ENCODE measurements around the gene C17orf100. TPM values are rescaled to one million over a fixed set of nuclear protein-coding genes. Genes with fewer than 3 reads are reported as not detected.

The C17orf100 gene
- total and polyA plus RNA-seq, 2 of the 13 experiments (the other 11 are each of a cell fraction or from before 2014, with no cell fraction given): 3.6 to 8.7 TPM

DNA sequence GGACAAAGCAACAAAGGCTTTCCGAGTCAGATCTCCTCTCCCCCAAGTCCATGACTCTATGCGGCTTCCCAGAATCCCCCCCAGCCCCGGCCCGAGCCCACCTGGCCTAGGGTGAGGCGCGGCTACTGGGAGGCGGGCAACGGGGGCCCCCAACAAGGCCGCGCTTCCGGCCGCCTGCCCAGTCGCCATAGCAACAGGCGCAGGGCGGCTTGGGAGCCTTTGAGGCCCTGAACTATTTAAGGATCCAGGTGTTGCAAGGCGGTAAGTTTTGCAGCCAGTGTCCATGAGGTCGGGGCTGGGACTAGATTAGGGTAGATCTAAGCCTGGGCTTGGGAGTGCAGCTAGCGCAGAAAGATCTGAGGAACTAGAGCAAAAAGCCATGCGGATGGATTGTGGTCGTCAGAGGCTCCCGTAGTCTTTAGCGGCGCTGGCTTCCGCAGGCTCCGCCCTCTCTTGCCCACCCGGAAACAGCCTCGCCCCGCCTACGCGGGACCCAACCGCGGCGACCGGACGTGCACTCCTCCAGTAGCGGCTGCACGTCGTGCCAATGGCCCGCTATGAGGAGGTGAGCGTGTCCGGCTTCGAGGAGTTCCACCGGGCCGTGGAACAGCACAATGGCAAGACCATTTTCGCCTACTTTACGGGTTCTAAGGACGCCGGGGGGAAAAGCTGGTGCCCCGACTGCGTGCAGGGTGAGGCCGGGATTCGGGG lies 10.9 kb upstream of the C17orf100 start, which contains the start of the genes KIAA0753 and TXNDC17 (continued):
- TF ChIP-seq ZNF609 (CRISPR knock-in tag; IDR thresholded peaks at IDR 0.05; ENCODE audit: borderline replicate concordance) (no peak), GATA4 (IDR thresholded peaks at IDR 0.05; ENCODE audit: borderline replicate concordance, low read depth) (no peak; the same call in 1 of the 2 replicates), ESRRA (CRISPR knock-in tag; IDR thresholded peaks at IDR 0.05; ENCODE audit: low read depth) (0 out of 2 replicates have a peak, but pooled peaks have one; percentile 15), ERF (CRISPR knock-in tag; IDR thresholded peaks at IDR 0.05) (peak; percentile 54; the same call in 1 of the 2 replicates), HNF4A (CRISPR knock-in tag; IDR thresholded peaks at IDR 0.05) (no peak), RELA (CRISPR knock-in tag; IDR thresholded peaks at IDR 0.05) (no peak), GLI4 (CRISPR knock-in tag; IDR thresholded peaks at IDR 0.05; ENCODE audit: borderline replicate concordance) (0 out of 2 replicates have a peak, but pooled peaks have one; percentile 63), PHF20 (CRISPR knock-in tag; IDR thresholded peaks at IDR 0.05) (peak; percentile 92), ZNF12 (CRISPR knock-in tag; IDR thresholded peaks at IDR 0.05) (peak; percentile 42; the same call in 1 of the 2 replicates), ZNF530 (CRISPR knock-in tag; IDR thresholded peaks at IDR 0.05; ENCODE audit: low read depth) (no peak), ZBTB42 (CRISPR knock-in tag; IDR thresholded peaks at IDR 0.05) (0 out of 2 replicates have a peak, but pooled peaks have one; percentile 59), GMEB1 (CRISPR knock-in tag; IDR thresholded peaks at IDR 0.05; ENCODE audit: borderline replicate concordance) (peak; percentile 87), ZNF770 (CRISPR knock-in tag; IDR thresholded peaks at IDR 0.05) (peak; percentile 40), ELK4 (CRISPR knock-in tag; IDR thresholded peaks at IDR 0.05; ENCODE audit: borderline replicate concordance) (no peak)
- TF ChIP-seq, protein P1, sequence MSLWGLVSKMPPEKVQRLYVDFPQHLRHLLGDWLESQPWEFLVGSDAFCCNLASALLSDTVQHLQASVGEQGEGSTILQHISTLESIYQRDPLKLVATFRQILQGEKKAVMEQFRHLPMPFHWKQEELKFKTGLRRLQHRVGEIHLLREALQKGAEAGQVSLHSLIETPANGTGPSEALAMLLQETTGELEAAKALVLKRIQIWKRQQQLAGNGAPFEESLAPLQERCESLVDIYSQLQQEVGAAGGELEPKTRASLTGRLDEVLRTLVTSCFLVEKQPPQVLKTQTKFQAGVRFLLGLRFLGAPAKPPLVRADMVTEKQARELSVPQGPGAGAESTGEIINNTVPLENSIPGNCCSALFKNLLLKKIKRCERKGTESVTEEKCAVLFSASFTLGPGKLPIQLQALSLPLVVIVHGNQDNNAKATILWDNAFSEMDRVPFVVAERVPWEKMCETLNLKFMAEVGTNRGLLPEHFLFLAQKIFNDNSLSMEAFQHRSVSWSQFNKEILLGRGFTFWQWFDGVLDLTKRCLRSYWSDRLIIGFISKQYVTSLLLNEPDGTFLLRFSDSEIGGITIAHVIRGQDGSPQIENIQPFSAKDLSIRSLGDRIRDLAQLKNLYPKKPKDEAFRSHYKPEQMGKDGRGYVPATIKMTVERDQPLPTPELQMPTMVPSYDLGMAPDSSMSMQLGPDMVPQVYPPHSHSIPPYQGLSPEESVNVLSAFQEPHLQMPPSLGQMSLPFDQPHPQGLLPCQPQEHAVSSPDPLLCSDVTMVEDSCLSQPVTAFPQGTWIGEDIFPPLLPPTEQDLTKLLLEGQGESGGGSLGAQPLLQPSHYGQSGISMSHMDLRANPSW (CRISPR knock-in tag; IDR thresholded peaks at IDR 0.05; ENCODE audit: borderline replicate concordance): peak; percentile 66; the same call in 1 of the 2 replicates
